ENCODE data around the gene HEG1.
A peak's percentile ranks its signal among the peaks of the same experiment; 100 is the strongest.

The HEG1 gene

DNA sequence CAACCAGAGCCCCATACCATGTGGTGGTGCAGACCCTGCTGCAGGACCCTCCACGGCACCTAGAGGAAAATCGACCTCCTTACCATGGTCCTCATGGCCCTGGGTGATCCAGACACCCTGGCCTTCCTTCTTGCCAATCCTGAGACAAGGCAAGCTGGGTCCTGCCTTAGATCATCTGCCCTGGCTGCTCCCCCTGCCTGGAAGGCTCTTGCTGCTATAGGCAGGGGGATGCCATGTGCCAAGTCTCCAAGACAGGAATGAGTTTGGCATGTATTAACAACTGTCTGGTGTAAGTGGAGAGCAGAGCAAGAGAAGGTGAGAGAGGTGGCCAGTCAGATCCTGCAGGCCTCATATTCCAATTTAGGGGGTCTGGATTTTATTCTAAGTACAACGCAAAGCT lies 7.5 kb downstream of the HEG1 start:
- no peak for DNase-seq (ENCODE audit: low read depth, low spot score)

DNA sequence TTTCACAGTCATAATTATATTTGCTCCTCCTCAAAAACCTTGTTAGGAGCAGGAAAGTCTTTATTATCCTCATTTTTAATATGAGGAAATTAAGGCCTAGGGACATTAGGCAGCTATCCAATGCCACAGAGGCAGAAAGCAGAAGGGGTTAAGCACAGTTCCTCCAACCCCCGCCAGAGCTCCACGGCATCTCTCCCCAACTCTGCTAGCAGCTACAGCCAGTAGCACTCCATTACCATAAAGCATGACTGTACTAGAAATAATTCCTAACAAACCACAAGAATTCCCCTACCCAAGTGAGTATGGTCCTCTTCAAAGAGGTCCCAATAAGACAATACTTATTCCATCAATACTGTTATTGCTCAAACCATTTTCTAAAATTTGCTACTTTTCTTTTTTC lies 9.8 kb downstream of the HEG1 start:
- no peak for DNase-seq (ENCODE audit: low read depth, low spot score)

DNA sequence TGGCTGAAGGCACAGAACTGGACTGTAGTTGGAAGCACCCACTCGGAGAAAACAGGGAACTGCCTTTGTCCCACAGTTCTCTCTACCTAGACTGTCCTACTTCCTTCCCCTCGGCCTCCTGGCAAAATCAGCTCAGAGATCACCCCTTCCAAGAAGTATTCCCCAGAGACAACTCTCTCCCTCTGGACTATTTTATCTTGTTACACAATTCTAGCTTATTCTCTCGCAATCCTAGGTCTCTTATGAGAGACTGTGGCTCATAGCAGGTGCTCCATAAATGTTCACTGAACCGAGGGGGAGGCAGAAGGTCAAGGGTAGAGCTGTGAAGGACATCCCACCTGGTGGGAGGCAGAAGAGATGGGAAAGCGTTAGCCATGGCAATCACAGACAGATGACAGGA lies 10.6 kb downstream of the HEG1 start:
- DNase-seq (ENCODE audit: low read depth, low spot score) = no peak

DNA sequence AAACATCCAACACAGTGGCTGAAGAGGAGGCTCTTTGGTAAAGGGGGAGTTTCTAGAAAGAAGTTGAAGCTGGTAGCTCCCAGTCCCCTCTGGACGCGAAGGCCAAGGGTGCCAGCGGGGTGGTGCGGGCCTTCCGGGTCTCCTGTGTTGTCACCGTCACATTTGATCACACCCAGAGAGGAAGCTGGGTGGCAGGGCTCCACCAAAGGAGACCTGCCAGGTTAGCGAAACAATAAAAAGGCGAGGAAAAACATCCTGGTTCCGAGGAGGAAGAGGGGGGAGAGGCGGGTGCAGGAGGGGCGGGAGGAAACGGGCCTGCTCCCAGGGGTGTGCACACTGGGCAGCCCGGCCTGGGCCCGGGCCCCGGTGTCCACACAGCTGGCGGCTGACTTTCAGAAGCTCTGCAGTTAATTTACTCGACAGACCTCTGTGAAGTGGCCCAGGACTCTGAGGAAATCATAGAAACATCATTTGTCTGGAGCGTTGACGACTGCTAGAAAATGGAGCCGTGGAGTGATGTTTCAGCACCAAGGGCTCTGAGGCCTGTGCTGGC lies 12.1 kb downstream of the HEG1 start:
- no peak for DNase-seq (ENCODE audit: low read depth, low spot score)

DNA sequence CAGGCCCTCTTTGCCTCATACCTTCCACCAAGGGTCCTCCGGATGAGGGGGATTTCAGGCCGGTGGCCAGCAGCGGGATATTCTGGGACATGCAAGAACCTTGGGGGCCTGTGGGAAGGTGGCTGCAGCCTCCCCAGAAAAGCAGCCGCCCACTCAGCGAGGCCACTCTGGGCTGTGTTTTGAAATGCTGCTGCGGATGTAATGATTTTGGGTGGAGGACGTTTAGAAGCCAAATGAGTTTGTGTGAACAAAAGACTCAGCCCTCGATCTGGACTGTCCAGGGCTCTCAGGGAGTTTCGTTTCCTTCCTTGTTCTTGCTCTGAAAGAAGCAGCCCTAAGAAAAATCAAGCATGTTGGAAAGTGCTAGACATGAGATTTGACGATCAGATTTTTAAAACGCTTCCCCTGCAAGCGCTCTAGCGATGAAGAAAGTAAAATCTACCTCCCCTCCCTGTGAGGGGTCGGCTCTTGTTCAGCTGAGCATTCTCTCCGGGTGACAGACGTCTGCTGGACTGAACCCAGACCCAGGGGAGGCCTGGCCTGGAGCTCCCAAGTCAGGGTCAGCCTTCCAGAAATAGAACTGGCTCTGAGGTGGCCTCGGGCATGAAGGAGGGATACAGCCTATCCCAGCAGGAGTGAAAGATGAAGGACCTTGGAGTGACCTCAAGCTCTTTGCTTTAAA lies 12.9 kb downstream of the HEG1 start:
- peak; percentile 69 for DNase-seq (ENCODE audit: low read depth, low spot score)

DNA sequence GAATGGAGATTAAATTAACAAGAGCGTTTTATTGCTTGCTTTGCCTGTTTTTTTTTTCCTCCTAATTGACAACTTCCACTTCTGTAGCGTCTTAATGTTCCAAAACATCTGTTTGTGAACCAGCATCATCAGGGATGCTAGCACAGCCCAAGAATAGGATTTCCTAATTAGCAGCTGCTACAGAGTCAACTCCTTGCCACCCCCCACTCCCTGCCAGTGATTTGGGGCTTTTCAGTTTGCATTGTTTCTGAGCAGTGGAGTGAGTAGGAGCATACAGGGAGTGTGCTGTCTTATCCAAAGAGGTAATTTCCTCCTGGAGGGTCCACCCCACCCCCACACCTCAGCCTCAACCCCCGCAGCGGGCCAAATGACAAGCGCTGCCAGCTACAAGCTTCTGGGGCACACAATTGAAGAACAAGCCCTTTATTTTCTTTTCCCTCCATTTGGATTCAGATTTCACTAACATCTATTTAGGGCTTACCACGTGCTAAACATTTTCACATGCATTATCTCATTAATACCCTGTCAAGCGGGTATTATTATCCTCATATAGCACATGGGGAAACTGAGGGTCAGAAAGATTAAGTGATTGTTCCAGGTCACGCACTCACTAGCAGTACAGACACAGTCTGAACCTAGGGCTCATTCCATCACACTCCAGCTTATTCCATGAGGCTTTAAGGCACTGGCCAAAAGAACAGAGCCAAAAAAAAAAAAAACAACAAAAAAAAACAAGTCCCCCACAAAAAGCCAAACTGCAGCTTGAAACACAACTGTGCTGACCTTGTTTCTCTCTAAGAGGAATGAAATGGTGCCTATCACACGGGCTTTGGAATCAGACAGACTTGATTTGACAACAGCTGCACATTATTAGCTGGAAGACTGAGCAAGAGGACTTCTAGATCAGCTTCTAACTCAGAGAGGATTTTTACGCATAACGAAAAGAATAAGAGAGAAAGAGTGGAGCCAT lies 16.4 kb downstream of the HEG1 start:
- DNase-seq (ENCODE audit: low read depth, low spot score) = no peak

DNA sequence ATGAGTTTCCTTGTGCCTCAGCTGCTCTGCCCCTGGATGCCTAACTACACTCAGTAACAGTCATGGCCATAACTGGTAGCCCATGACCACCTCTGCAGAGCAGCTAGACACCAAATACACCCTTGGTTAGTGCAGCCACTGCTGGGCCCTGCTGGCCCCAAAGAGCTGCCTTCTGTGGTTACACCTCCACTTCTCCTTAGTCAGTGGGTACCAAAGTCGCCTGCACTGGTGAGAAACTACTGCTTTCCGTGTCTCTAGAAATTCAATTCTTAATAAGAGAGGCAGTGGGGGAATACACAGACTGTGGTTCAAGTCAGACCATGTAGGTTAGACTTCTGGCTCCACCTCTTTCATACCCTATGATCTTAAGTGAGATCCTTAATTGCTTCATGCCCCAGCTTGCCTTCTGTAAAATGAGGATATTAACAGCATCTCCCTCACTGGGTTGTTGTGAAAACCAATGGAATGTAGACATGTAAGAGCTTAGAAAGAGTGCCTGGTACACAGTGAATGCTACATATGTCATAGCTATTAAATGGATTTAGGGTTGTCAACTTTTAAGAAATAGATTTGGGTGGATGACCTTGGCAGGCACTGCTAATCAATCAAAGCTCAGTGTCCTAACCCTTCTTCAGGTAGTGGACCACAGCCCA lies 18.2 kb downstream of the HEG1 start:
- DNase-seq (ENCODE audit: low read depth, low spot score) = no peak

DNA sequence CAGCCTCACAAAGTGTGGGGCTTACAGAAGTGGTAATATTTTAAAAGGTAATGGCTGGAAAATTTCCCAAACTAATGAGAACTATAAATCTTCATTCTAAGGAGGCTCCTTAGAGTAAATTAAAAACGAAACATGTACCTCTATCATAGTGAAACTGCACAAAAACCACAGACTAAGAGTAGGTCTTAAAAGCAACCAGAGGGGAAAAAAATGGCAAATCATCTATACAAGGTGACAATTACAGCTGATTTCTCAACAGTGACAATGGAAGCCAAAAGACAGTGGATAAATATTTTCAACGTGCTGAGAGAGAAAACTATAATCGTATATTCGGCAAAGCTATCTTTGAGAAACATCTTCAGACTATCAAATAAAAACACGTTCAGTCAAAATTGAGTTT lies 20.6 kb downstream of the HEG1 start:
- DNase-seq (ENCODE audit: low read depth, low spot score) = no peak

DNA sequence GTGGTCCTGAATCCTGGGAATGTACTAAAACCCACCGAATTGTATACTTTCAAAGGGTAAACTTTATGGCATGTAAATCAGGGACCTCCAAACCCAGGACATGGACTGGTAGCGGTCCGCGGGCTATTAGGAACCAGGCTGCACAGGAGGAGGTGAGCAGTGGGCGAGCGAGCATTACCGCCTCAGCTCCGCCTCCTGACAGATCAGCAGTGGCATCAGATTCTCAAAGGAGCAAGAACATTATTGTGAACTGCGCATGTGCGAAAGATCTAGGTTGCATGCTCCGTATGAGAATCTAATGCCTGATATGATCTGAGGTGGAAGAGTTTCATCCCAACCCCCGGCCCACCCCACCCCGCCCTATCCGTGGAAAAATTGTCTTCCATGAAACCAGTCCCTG lies 22.2 kb downstream of the HEG1 start:
- no peak for DNase-seq (ENCODE audit: low read depth, low spot score)

DNA sequence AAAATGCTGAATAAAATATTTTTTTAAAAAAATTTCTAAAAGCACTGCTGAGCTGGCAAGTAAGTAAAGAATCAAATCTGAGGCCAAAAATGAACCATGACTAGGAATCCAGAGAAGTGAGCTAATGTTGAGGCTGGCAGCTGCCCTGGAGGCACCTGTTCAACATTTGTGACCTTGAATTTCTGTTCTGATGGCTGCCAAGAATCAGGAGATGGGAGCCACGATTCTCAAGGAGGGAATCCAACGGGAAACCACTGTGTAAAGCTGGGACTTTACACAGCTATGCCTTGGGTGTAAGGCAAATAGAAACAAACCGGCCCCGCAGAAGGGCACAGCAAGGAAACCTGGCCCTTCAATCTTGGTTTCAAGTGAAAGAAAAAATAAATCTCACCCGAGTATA lies 22.7 kb downstream of the HEG1 start:
- DNase-seq (ENCODE audit: low read depth, low spot score) = no peak

DNA sequence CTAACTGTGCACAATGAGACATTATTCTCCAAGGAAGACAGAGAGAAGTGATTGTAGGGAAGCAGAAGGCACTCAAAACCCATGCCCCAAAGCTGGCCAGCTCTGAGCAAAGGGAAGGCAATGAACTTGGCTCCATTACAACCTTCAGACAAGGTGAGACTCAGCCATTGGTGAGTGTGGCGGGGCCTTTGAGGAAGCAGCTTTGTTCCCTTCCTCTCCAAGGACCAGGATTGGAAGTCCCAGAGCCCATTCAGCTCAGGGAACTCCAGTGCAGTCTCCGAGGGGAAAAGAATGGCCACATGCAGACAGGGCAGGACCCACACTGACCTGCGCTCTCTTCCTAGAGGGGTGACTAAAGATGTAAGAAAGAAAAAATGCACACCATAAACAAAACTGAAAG lies 23.1 kb downstream of the HEG1 start:
- no peak for DNase-seq (ENCODE audit: low read depth, low spot score)

DNA sequence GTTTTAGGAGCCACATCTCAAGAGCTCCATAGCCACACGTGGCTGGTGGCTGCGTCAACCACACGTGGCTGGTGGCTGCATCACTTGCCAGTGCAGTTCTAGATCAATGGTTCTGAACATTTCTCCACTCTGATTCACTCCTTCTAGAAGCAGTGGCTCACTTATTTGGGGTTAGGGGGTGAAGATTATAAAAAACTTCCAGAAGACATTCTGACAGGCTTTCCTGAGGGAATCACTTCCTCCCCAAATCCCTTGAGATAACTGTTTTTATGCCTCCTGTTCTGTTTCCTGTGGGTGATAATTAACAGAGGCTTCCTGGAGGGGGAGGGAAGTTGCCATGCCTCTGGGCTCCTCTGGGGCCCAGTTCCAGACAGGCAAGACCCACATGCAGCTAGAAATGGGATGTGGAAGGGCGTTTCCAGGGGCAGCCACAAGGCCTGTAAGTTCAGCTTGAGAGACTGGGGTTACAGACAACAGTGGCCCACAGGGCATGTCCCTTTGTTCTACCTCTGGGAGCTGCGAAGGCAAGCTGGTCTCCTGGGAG lies 23.6 kb downstream of the HEG1 start:
- DNase-seq (ENCODE audit: low read depth, low spot score) = peak; percentile 85

DNA sequence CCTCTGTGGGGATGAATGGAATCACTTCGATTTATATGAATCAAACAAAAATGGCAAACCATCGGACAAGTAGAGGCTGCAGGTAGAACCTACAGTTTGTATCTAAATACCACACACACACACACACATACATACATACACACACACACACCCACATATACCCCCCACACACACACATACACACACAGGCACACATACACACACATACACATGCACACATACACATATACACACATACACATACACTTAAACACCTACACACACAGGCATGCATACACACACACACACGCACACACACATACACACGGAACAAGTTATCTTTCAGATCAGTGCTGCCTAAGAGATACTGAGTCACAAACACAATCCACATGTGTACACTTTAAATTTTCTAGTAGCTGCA lies 24.3 kb downstream of the HEG1 start:
- no peak for DNase-seq (ENCODE audit: low read depth, low spot score)

DNA sequence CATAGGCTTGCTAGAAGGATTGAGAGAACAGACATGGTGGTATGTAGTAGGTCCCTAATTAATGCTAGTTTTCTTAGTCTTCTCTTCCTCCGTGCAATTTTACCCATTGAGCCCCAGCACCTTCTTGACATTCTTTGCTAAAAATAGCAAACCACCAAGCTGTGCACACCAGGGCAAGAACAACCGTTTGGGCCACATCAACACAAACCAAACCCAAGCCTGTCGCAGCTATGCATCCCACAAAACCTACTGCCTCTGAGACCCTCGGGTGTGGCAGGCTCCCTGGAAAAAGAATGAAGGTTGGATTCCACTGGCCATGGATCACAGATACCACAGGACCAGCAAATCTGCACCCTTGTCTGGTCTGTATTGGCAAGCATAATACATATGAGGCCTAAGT lies 27.1 kb downstream of the HEG1 start:
- no peak for DNase-seq (ENCODE audit: low read depth, low spot score)

DNA sequence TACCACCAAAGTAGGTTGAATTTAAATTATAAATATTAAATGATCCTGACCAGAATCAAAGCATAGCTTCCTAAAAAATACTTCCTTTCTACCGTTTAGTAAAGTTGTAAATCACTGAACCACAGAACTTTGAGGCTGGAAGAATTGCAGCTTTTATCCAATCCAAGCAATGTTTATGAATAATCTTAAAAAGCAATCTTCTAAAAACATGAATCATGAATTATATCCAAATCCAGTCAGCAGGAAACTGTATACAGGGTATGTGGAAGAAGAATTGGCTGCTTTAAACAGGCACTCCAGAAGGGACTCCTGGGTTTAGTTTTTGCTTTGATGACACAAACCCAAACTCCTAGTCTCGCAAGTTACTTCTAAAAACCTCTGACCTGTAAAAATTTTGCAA lies 30.2 kb downstream of the HEG1 start:
- no peak for DNase-seq (ENCODE audit: low read depth, low spot score)

DNA sequence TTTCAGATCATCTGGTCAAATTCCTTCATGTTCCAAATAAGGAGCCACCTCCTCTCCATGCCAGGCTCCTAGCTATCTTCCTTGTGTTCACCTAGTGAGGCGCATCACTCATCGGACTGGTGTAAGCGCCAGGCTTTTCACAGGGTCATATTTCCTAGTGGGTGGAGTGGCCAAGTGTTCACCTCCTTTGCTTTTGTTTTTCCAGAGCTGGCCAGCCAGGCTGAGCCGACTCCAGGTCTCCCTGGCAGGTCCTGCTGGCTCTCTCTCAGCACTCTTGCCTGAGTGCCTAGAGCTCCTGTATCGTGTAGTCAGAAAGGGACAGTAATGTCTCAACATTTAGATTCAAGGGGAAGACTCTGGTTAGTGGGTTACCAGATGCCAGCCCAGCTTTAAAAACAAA lies 31.0 kb downstream of the HEG1 start:
- no peak for DNase-seq (ENCODE audit: low read depth, low spot score)

DNA sequence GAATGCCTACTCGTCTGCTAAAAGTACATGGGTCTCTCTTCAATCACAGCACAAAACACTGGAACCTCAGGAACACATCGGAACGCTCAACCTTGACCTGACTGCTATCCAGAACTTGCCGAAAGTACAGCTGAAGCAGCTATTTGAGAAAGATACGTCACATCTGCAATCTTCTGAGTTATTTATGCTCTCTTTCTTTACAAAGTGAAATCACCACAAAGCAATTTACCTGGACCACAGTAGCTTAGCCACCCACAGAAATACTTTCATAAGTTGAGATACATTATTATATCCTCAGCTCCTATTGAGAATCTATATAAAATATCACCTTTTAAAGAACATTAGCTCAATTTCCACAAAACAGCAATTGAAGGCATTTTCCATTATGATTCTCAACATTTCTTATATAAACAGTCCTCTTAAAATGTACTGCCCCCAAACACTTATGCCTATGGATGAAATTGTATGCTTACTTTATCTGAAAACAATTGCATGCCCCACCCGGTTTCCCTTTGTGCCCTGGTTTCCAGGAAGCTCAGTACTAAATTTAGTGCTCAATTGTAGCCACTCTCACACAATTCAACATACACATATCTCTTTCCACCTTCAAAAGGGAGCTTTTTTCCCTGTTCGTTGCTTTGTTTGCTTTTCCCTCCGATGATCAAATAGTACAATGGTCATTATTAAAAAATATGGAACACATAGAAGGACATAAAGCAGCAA lies 31.8 kb downstream of the HEG1 start:
- no peak for DNase-seq (ENCODE audit: low read depth, low spot score)

DNA sequence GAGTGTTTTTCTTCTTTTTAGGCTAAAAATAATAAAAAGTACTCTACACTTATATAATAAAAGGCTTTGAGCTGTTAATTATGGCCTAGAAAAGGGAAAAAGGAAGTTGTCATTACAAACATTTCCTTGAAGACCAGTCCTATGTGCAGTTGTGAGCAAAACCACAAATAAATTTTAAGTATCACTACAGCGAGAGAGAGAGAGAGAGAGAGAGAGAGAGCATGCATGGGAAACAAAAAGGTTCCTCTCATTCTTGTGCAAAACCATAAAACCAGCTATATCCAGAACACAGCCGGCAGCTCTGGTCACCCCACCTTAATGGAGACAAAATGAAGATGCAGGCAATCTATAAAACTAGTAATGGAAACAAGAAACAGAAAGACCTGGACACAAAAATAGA lies 33.6 kb downstream of the HEG1 start:
- DNase-seq (ENCODE audit: low read depth, low spot score) = no peak

DNA sequence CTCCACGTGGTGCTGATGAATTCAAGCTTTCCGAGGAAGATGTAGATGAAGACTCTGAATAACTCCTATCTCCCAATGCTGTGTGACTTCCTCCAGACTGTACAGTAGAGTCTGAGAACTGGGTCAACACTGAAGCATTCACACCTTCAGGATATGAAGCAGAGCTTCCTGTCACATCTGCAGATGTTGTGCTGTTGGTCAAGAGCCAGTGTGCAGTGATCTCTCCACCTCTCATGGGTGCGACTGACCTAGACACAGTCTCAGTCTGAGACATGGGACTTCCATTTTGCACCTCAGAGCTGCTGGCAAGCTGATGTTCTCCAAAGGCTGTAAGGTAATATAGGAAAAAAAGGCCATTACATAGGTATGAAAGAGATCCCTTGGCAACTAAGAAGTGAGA lies 36.5 kb downstream of the HEG1 start:
- DNase-seq (ENCODE audit: low read depth, low spot score) = no peak

DNA sequence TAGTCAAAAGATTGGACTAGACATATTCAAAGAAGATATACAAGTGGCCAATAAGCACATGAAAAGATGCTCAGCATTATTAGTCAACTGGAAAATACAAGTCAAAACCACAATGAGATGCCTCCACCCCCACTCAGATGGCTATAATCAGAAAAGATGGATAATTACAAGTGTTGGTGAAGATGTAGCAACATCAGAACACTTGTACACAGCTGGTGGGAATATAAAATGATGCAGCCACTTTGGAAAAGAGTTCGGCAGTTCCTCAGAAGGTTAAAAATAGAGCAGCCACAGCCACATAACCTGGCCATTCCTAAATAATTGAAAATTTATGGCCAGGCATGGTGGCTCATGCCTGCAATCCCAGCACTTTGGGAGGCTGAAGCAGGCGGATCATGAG lies 38.4 kb downstream of the HEG1 start:
- DNase-seq (ENCODE audit: low read depth, low spot score) = no peak

DNA sequence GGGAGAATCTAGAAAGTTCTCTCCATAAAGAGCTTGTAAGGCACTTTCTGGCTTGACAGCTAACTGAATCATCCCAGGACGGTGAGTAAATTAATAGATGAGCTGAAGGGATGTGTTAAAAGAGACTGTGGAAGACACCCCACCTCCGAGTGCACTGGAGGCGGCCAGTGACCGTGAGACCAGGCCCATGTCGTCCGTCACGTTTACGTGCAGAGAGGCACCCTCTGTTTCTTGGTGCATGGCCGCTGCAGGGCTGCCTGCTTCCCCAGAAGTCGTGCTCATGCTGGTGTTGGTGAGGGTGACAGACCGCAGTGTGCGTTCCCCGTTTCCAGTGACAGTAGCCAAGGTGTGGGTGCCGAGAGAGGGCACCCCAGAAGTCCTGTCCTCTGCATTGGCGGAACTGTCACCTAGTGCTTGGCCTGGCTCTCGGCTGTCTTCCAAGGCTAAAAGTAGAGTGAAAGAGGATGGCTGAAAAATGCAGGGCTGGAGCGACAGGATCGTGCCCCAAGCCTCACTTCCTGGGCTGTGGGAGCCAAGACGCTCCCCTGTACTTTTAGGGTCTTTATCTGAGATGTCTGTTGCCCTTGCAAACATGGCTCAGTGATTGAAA lies 41.1 kb downstream of the HEG1 start:
- DNase-seq (ENCODE audit: low read depth, low spot score) = no peak
